Activated CD8-positive, alpha-beta memory T cell treated with anti-CD3 and anti-CD28 coated beads, Interleukin-2, amount 50 U/mL, for 48 hours (primary cell): Measurements from ENCODE around the gene MRM3.
A peak's percentile ranks its signal among the peaks of the same experiment; 100 is the strongest.
"Not testable (repeated sequence)": the region's sequence is repeated elsewhere in the genome, so short reads cannot be mapped to it uniquely, and the experiment has no call there.

ENCODE experiments used
- DNase-seq: peaks from one replicate; pipeline ENCODE4 v3.0.0-alpha.2; 2020

MRM3 gene, protein sequence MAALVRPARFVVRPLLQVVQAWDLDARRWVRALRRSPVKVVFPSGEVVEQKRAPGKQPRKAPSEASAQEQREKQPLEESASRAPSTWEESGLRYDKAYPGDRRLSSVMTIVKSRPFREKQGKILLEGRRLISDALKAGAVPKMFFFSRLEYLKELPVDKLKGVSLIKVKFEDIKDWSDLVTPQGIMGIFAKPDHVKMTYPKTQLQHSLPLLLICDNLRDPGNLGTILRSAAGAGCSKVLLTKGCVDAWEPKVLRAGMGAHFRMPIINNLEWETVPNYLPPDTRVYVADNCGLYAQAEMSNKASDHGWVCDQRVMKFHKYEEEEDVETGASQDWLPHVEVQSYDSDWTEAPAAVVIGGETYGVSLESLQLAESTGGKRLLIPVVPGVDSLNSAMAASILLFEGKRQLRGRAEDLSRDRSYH

DNA sequence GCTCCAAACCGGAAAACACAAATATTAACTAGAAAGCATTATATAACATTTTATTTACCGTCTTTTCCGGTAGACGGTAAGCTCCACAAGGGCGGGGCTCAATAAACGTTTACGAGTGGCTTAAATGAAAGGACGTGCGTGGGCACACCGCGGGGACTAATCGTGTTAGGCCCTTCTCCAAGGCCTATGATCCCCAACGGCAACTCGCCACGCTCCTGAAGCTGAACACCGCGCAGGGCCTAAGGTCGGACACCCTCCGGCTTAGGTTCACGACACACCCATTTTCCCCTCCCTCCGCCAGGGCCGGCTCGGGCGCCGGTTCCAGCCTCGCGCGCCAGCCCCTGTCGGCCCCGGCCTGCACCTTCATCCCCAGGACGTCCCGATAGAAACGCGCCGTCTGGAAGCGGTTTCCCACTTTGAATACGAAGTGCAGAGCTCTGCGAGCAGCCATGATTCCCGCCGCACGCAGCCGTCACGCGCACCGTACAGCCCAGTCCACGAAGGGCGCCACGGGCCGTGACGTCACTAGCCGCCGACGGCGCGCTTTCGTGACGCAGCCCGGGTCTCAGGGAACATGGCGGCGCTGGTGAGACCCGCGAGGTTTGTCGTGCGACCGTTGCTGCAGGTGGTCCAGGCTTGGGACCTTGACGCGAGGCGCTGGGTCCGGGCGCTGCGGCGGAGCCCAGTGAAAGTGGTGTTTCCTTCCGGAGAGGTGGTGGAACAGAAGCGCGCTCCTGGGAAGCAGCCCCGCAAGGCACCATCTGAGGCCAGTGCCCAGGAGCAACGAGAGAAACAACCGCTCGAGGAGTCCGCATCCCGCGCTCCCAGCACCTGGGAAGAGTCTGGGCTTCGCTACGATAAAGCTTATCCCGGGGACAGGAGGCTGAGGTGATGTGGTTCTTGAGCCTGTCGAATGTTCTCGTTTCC, at the start of gene MRM3, which contains the start of gene GLOD4:
TSS of gene MRM3 (plus strand) at position 549 of the 927 bp plus-strand sequence. CDS start at position 575, 26 bp downstream.
TSS of gene GLOD4 (minus strand) at position 476 of the 927 bp plus-strand sequence. CDS start at position 451, 25 bp downstream.
- DNase-seq, result peak; percentile 100

DNA sequence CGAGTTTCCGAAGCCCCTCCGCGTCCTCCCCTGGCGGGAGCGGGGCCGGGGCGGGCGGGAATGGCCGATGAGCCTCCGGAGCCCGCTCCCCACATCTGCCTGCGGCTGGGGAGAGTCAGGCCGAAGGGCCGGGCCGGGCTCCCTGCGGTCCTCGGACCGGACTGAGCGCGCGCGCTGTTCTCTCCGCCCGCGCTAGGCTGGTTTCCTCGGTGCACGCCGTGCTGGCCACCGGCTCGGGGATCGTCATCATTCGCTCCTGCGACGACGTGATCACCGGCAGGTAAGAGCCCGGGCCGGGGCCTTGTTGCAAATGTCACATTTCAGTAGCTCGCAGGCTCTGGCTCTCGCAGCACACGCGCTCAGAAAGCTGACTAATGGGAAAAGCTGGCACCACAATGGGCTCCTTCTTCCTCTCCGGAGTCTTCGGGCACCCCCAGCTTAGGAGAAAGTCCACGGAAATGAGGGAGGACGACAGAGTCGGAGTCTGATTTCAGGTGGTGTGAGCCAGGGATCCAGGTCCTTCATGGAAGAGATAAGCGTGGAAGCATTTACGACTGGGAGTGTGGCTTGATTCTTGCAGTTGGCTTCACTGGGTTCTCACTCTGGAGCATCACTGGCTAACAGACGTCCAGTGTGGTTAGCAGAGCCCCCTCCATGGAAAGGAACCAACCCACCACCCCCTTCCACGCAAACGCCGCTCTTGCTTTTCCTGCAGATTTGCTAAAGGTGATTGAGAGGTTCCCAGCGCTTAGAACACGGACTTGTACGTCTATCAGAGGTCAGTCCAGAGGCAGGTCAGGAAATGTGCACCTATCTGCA, 49.0 kb upstream of the MRM3 start:
- peak; percentile 76 for DNase-seq

DNA sequence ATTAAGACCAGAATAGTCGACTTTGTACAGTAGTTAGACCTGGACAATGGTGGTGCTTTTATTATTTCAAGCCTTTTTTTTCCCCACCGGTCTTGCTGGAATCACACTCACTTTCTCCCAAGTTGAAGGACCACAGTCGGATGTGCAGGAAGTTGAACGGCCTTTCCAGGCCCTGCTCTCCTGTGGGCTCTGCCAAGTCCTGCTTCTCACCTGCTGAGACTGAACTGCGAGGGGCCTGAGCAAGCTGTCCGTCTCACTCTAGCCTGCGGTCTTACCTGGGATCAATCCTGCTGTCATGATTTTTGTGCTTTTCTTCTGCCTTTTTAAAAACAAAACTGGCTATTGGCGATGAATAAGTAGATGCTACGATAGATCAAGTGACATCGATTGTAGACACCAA, 48.4 kb upstream of the MRM3 start:
- DNase-seq, result no peak

DNA sequence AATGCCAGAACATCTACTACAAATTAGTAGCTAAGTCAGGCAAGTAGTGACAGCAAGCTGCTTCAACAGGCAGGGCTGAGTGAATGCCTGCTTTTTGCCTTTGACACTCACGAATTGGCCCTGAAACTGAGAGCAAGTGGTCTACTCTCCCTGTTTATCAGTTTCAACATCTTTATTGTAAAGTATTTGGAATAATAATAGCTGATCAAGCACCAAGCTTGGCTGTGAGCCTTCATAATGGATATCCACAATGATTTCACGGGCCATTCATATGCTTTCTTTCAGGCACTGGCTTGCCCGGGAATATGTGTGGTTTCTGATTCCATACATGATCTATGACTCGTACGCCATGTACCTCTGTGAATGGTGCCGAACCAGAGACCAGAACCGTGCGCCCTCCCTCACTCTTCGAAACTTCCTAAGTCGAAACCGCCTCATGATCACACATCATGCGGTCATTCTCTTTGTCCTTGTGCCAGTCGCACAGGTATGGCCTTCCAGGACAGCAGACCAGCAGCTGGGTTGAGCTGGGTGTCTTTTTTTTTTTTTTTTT, 44.5 kb upstream of the MRM3 start:
- DNase-seq, result no peak

DNA sequence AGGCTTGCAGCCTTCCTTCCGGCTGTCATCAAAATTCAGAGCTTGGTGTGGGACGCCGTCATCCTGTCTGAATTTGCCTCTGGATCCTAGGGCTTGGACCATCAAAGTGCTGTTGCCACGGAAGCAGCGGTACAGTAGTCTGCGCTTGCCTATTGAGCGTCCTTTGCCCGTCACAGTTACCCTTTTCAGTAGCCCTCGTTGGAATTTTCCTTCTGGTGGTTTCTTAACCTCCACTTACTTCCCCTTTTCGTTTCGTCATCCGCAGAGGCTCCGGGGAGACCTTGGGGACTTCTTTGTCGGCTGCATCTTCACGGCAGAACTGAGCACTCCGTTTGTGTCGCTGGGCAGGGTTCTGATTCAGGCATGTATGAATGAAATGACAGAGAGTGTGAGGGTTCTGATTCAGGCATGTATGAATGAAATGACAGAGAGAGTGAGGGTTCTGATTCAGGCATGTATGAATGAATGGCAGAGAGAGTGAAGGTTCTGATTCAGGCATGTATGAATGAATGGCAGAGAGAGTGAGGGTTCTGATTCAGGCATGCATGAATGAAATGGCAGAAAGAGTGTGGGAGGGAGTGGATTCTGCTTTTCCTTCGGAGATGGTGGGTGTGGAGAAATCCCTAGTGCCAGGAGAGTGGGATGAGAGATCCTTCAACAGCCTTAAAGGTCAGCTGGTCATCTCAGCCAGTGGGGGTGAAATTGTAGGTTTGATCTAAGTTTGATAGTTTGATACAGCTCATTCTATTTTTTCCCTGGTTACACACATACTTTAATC, 41.7 kb upstream of the MRM3 start:
- no peak for DNase-seq

DNA sequence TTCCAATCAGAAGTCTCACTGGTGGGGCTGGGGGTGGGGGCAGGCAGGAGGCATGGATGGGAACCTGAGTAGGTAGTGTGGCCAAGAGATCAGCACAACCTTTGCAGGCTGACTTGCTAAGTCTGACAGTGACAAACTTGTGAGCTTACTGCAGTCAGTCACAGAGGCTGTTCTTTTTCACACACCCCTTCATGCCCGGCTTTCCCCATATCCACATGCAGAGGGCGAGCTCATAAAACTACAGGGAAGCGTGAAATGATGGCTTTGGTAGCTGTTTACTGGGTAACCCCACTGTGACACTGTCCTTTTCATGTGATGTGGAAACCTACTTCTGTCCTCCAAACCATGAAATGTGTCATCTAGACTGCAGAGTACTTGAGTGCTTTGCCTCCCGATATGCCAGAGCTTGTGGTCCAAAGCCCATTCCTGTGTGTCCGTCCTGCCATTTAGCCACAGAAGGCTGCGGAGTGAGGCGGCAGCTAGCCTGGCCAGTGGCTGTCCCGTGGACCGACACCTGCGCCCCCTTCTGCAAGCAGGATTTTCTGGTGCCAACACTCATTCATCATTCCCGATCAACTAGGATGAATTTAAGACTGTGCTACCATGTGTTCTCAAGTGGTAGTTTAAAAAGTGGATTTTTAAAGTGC, 39.9 kb upstream of the MRM3 start:
- no peak for DNase-seq

DNA sequence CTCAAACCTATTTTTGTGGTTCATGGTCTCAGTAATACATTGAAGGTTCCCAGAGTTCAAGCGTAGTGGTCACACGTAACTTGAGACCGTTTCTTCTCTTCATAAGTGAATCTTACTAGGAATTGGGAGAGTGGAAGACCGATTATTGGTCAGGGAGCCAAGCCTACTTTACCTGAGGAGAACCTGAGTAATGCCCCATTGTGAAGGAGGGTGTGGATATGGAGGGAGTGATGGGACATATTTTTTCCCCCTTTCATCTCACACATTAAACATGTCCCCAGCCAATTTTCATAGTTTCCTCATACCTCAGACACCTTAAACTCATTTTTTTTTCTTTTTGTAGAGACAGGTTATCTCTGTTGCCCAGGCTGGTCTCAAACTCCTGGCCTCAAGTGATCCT, 39.0 kb upstream of the MRM3 start:
- no peak for DNase-seq

DNA sequence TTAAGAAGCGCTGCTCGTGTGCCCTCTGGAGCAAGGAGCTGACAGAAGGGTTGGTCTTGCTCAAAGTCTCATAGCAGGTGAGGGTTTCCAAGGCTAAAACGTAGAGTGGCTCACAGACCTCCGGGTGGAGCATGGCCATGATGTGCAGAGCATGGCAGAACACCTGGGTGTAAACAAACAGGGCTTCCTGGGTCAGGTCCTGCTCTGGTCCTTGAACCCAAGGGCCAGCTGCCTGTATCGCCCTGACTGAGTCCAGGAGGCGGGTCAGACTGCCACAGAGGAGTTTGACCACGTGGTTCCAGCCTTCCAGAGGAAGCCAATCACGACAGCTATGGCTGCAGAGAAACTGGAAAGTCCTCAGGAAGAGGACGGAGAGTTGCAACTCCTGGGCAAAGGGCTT, 37.2 kb upstream of the MRM3 start:
- no peak for DNase-seq

DNA sequence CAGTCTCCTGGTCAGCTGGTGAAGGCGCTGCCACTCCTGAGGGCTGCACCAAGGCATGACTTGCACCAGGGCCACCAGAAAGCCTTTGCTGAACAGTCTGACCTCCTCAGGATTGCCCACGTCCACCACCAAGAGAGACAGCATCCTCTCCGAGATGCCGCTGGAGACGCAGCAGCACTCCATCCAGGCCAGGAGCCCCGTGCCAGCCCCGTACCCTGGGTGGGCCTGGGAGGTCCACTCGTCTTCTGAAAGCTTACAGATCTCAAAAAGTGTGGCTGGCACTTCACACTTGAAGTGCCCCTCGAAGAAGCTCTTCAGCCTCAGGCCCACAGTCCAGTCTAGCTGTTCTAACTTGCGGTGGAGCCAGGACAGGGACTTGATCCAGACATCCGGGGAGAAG, 36.7 kb upstream of the MRM3 start:
- no peak for DNase-seq

DNA sequence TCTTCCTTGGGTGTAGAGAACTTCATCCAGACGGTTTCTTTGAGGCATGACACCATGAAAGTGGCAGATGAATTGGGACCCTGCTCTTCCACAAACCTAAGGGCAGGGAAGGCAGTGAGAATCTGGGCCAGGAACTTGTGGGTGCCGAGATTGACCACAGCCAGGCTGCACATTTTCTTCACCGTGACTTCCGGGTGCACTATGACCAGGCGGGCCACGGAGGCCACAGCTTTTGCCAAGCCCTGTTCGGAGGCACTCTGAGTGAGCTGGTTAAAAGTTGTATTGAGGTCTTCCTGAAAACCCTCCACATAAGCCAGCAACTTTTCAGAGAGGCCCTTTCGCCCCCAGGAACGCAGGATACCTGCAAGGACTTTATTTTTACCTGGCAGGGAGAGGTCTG, 36.0 kb upstream of the MRM3 start:
- DNase-seq, result no peak

DNA sequence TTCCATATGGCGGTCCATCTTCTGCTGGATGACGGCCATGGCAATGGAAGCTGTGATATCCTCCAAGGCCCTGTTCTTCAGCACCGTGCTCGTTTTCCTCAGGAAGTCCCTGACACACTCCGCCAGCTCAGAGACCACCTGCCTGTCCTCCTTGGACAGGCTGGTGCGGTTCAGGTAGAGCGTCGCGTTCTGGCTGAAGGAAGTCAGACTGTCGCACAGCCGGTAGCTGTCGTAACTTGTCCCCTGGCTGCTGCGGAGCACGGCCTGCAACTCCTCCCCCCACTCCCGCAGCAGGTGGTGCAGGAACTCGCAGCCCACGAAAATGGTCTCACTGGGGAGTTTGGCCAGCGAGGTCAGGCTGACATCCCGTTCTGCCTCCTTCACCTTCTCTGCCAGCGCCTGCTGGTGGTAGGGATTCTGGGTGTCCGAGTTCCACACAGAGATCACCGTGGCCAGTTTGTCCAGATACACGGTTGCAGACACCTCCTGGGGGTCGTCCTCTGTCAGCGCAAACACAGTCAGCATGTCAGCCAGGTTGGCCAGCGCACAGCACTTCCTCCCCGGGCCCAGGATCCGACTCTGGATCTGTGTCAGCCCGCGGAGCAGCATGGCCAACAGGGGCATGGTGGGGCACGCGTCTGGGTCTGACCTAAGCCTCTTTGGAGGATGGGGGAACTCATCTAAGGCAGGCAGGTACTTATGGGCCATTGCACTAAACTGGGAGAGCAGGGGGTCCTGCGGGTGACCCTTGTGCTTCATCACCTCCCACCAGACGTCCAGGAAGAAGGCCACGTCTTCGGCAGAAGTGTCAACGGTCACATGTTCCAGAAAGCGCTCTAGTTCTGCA, 35.1 kb upstream of the MRM3 start:
- no peak for DNase-seq

DNA sequence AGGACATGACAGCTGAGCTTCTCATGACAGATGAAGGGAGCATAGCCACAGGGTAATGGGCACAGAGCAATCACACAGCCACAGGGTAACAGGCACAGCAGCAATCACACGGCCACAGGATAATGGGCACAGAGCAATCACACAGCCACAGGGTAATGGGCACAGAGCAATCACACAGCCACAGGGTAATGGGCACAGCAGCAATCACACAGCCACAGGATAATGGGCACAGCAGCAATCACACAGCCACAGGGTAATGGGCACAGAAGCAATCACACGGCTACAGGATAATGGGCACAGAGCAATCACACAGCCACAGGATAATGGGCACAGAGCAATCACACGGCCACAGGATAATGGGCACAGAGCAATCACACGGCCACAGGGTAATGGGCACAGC, 33.5 kb upstream of the MRM3 start:
- DNase-seq, result not testable (repeated sequence)

DNA sequence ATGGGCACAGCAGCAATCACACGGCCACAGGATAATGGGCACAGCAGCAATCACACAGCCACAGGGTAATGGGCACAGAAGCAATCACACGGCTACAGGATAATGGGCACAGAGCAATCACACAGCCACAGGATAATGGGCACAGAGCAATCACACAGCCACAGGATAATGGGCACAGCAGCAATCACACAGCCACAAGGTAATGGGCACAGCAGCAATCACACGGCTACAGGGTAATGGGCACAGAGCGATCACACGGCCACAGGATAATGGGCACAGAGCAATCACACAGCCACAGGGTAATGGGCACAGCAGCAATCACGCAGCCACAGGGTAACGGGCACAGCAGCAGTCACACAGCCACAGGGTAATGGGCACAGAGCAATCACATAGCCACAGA, 32.8 kb upstream of the MRM3 start:
- not testable (repeated sequence) for DNase-seq

DNA sequence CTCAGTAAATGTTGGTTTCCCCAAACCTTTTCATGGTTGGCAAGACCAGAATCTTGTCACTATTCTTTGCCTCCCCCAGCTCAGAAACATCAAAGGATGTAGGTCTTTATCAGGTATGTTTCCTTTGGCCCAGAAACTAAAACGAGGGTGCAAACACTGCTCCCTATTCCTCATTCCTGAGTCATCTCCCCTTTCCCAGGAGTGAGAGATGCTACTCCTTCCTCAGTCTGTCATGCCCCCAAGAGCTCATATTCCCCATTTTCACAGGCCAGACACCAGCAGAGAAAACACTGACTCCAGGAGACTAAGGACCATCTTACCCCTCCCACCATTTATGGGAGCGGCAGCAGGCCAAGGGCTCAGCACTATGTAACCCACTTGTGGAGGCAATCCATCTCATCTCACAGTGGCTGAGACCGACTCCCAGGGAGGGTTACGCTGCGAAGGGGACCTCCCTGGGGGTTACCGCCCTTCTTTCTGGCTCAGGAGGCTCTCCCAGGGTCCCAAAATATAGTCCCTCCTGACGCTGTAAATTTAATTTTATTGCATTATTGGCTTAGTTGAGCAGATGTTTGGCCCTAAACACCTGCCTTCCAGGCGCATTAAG, 31.6 kb upstream of the MRM3 start:
- no peak for DNase-seq

DNA sequence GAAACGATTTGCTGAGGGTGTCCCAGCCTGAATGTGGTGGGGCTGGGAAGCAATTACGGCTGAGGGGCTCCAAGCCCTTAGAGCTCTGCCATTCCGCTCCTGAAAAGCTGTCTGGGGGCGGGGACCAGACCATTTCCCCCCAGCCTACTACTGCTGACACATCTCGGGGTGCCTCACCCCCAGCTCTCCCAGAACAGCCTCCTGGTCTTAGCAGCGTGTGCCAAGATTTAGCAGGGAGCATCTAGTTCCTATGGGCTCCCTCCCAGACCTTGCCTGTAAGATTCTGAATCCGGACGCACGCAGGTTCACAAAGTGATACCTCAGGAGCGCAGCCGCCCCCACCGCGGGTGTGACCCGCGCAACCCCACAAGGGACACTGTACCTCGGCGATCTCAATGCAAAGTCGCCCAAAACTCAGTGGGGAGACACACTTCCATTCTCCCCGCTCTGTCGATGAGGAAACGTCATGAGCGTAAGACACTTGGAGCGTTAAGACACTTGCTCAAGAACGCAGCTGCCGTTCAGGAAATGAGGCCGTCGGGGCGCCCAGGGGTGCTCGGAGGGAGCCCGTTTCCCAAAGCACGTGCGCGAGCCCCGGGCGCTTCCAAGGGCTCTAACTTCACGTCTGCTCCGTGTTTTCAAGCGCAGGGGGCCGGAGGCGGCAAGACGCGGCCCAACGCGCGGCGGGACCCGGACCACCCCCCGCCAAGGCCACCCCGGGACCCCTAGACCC, 30.7 kb upstream of the MRM3 start:
- peak; percentile 77 for DNase-seq

DNA sequence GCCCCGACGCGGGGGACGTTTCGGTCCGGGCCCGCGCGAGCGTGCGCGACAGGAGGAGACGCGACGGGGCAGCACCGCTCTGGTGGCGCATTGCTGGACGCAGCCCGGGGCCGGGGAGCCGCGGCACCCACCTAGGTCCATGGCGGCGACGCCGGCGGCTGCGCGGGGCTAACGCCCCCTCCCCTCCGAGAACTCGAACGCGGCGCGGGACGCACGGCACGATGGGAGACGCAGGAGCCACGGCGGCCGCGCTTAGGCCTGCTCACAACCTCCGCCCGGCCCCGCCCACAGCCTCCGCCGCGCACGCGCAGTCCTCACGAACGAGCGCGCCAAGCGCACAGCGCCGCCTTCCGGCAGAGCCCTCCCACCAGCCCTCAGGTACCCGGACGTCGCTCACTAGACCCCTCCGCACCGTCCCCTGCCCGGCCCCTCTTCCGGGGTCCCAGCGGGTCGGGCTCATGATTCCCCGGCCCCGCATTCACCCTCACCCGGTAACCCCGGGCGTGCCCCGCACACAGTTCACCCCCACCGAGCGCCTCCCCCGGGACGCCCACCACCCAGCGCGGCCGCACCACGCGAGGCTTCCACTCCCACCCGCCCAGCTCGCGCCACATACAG, 30.0 kb upstream of the MRM3 start, which contains the start of gene GEMIN4:
TSS of gene GEMIN4 (minus strand) at position 263 of the 618 bp plus-strand sequence. CDS start at position 141, 122 bp downstream.
- peak; percentile 100 for DNase-seq

DNA sequence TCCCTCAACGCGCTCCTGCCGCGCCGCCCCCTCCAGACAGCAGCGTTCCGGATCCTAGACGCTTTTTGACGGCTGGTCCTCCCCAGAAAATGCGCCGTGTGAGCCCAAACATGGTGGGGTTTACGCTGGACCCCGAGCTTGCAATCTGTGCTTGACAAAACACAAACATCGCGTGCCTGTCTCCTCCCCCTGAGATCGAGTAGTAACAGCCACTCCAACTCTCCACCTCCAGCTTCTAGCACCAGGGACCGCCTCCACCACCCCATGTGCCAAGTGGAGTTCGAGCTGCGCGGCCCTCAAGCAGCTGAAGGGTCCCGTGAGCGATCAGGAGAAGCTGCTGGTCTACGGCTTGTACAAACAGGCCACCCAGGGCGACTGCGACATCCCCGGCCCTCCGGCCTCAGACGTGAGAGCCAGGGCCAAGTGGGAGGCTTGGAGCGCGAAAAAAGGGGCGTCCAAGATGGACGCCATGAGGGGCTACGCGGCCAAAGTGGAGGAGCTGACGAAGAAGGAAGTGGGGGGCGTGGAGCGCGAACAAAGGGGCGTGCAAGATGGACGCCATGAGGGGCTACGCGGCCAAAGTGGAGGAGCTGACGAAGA, 29.4 kb upstream of the MRM3 start:
- no peak for DNase-seq

DNA sequence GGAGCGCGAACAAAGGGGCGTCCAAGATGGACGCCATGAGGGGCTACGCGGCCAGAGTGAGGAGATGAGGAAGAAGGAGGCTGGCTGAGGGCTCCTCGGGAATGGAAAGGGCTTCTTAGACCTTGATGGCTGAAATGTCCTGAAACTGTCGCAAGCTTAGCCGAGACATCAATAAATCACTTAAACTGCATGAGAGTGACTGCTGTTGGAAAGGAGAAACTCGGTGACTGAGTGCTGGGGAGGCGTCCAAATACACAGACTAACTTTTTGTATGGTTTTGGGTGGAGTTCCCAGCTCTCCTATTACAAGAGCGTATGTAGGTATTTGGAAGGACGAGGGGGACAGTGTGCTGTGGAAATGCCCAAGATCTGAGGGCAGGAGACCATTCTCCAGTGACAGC, 28.7 kb upstream of the MRM3 start:
- no peak for DNase-seq
